ENCODE results near the gene MAPK8.
A peak's percentile ranks its signal among the peaks of the same experiment; 100 is the strongest.

MAPK8 gene

DNA sequence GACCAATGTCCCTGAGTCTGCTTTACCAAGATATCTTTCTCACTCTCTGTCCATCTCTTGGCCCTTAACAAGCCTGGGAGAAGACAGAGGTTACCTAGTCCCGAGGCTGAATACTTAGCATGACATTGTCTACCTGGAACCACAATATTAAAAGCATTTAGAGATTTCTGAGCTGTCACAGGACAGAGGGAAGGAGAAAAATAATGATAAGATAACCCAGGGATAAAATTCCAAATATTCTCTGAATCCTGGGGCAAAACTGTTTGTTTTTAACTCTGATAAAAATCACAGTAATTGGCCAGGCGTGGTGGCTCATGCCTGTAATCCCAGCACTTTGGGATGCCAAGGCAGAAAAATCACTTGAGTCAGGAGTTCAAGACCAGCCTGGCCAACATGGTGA, 12.0 kb upstream of the MAPK8 start:
- no peak for DNase-seq

DNA sequence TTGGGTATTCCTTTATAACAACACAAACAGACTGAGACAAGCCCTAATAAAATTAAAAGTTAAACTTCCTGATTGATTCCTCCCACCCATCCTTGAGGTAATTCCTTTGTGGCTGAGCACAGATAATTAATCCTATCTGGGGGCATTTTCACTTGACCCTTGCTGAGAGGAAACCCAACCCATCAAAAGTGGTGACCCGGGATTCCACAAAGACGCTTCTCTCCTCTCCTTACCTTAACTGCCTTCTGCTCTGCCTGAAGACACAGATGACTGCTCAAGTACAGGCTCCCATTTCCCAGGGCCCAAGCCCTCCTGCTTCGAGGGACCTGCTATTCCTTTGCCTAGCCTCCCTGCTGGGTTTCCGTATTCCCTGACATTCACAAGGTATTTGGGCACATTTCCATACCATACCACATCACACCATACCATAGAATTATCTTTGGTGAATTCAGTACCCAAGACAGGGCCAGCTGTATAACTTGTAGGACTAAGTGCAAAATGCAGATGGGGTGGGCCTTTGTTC, 9.8 kb upstream of the MAPK8 start:
- DNase-seq, result no peak

DNA sequence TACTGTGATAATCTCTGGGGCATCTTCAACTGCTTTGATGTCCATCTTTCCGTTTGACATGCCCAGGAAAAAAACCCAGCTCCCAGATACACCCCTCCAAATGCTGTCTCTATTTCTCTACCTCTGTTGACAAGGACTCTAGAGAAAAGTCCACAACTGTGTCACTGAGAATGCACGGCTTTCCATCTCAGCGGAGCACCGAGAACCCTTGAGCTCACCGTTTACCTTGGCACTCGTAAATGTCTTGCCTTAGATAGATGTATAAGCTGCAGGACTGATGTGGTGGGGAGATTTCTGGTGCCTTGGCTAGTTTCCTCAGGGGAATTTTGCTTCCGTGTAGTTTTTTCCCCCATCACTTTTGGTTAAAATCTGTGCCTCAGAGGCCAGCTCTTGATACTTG, 7.4 kb upstream of the MAPK8 start:
- no peak for DNase-seq

DNA sequence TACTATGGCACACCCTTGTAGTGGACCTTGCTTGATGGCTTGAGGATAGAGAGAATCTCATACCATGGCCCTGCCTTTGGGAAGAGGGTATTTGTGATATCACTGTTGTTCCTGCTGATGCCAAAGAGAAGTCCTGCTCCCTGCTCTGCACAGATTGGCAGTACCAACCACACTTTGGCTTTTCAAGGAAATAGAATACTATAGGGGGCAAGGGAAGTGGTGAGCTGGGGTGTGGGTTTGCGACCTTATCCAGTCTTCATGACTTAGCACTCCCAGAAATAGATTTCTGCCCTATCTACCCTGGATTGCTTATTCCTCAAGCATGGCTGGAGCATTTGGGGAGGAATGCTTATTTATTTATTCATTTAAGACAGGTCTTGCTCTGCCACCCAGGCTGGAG, 6.8 kb upstream of the MAPK8 start:
- DNase-seq, result no peak

DNA sequence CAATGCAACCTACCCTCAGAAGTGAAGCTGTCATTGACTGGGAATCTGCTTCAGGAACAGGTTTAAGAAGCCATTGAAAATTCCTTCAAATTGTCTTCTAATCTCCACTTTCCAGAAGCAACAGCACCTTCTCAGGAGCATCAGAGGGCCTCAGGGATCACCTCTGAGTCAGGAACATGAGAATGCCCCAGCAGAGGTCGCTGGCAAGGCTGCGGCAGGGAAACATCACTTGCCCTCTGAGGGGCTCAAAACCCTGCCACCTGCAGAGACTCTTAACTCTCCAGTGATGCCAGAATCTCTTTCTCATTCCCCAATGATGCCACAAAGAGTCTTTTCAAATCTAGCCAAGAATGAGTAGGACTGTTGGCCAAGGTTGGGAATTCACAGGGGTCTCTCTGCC, 5.9 kb upstream of the MAPK8 start:
- DNase-seq, result no peak

DNA sequence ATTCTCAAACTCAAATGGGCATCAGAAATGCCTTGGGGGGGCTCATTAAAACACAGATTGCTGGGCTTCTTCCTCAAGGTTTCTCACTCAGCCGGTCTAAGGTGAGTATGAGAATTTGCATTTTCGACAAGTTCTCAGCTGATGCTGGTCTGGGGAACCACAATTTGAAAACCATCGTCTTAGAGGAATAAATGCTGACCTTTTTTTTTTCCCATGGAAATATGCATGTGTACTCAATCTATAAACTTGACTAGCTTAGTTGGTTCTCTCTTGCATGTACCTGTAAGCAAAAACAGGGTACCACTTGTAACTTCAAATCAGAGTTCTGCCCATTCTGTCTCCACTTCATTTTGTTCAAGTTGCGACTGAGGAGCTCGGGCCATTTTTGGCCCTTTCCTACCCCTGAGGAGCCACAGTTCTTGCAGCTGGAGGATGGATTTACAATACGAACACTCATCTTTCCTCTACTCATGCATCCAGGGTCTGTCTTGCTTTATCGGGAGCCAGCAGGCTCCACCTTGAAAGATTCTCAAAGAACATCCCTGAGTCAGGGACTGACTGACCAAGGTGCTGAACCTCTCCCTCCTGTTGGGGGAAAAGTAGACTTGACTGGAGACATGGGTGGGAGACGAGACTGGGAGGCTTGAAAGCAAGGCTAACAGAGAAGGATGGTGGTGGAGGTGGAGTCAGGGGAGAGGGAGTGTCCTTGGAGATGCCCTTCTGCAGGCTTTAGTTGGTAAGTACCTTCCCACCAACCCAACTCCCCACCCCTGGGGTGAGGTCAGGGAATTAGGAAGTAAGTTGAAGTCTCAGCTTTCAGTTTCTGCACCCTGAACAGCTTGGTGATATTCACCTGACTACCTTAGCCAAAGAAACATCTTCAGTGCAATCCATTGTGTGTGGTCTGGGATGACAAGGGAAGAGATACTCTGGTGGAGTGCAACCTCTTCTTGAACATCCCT, 3.7 kb upstream of the MAPK8 start:
- DNase-seq, result no peak

DNA sequence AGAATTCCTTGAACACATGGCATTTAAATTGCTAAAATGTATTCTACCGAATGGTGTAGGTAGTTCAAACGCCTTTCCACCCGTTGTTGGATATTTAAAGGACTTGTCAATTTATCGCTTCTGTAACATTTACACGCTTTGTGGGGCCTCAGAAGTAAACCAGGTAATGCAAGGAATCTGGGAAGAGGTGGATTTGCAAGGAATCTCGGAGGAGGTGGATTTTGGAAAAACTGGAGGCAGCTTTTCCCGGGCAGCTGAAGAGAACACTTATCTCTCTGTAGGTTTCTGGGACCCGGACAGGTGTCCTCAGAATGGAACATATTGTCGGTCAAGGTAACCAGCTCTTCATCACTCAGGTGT, 592 bp upstream of the MAPK8 start:
- no peak for DNase-seq

DNA sequence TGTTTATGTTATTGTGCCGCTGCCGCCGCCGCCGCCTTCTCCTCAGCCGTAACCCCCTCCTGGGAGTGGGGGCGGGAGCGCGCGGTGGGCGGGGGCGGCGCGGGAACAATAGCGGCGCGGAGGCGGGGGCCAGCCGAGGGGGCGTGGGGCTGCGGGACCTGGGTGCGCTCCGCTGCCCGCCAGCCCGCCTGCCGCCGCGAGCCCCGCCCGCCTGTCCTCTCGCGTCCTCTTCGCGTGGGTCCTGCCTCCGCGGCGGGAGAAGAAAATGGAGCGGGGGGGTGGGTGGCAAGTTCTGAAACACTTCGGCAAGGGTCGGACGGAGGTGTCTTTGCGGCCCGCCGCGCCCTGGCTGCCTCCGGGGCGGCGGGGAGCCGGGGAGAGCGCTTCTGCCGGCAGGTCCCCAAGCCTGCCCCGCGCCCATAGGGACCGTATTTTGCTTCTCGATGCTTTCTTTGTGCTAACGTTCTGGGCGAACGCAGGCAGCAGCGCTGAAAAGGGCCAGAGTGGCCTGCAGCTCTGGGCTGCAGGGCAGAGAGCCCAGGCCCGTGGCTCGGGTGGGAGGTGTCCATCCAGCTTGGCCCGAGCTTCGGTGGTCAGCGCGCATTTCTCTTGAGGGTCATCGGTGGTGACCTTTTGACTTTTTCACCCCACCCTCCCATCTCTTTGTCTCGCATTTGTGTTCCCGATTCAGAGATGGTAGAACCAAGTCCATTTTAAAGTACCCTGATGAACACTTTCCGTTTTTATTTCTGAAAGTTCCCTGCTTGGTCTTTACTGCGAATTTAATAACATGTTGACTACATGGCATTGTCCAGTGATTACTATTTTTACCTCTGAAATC, 613 bp downstream of the MAPK8 start:
- peak; percentile 64 for DNase-seq

DNA sequence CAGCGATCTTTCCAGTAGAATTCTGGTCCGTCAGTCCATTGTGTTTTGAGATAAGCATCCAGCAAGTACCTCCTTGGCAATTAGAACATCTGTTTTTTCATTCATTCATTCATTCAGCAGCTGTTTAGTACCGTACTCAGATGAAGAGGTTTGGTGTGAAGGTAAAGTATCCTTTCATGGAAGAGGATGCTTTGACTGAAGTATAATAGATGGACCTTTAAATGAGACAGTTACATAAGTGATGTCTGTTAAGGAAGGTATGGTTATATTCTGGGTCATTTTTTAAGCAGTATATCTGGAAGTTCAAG, 1.2 kb downstream of the MAPK8 start:
- DNase-seq, result no peak

DNA sequence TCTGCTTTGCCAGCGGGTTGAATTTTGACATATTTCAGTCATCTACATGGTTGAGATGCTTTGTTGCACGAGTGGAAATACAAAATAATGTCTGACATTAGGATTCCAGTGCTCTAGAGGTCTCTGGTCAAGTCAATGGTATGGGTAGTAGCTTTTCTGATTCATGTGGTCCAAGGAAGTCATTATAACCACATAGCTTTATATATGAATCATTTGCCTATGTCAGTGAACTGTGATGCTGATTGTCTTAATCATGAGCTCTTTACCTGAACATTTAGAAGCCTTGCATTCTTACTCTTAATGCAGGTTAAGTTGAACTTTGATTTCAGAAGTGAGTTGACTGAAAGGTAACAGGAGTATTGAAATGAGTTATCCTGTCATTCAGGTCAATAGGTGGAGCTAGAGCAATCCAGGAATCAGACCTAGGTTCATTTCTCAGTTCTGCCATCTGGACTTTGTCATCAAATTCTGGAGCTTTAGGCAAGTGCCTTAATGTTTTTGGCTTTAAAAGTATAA, 3.3 kb downstream of the MAPK8 start:
- DNase-seq, result no peak

DNA sequence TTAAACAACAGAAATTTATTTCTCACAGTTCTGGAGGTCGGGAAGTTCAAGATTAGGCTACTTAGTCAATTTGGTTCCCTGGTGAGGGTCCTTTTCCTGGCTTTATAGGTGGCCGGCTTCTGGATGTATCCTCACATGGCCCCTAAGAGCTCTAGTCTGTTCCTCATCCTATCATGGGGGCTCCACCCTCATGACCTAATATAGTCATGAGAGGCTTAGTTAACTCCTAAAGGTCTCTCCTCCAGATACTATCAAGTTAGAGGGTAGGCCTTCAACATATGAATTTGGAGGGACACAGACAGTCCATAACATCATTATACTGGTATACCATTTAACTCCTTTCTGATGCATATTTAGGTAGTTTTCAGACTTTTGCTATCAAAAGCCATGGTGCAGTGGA, 7.6 kb downstream of the MAPK8 start:
- DNase-seq, result no peak

DNA sequence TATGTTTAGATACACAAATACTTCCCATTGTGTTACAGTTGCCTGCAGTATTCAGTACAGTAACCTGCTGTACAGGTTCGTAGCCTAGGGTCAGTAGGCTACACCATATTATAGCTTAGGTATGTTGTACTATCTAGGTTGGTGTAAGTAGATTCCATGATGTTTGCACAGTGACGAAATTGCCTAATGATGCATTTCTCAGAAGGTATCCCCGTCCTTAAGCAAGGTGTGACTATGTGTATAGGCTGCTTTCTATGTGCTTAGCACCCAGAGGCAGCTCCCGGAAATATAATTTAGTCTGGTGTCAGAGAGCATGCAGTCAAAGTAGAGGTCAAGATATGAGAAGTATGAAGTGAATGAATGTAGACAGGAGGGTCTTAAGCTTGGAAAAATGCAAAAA, 9.8 kb downstream of the MAPK8 start:
- DNase-seq, result no peak

DNA sequence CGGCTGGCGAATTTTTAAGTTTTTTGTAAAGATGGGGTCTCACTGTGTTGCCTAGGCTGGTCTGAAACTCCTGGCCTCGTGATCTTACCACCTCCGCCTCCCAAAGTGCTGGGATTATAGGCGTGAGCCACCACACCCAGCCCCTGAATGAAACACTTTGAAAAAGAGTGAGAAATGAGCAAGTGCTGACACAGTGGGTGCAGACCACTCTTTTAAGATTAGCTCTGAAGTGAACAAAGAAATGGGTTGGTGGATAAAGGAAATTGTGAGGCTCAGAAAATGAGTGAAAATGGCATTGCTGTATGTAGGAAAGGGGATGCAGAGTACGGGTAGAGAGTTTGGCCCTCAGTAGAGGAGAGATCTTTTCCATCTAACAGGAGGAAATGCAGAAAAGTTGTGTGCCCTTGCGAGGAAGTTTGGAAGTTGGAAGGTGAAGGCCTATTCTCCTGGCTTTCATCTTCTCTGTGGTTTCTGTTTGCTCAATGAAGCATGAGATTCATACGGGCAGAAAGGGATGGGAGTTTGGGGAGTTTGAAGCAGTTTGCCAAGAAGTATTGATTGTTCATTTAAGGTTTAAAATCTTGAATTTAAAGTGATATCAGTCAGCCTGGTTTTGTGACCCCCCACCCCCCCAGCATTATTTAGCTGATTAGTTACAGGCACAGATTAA, 11.0 kb downstream of the MAPK8 start:
- no peak for DNase-seq

DNA sequence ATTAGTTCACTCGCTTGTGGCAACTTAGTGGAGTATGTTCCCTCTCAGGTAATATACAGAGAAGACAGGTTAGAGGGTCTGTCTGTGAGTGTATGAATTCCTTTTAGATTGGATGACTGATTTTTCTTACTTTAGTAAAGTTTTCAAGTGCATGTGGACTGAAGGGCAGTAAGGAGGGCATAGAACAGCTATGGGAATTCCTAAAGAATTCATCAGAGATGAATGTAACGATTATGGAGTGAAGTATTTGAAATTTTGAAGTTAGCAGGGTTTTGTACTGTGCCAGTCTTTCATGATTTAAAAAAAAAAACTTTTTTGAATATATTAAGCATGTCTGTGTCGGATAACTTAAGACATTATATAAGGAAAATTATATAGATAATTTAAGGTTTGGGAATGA, 15.5 kb downstream of the MAPK8 start:
- DNase-seq, result no peak

DNA sequence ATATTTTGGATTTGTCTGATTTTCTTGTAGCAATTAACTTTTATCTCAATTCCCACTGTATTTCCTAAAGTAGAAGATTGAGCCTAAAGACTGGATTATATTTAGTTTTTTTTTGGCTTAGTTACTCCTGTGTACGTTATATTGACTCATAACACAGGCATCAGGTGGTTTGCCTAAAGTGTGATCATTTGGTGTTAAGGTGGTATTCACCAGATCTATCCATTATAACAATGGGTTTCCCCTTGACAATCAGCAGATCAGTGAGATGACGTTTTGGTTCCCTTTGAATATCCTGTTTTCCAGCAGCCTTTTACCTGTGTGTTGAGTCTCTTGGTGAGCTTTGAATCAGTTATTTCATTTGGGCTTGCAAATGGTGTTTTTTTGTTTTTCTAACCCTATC, 18.1 kb downstream of the MAPK8 start:
- DNase-seq, result no peak

DNA sequence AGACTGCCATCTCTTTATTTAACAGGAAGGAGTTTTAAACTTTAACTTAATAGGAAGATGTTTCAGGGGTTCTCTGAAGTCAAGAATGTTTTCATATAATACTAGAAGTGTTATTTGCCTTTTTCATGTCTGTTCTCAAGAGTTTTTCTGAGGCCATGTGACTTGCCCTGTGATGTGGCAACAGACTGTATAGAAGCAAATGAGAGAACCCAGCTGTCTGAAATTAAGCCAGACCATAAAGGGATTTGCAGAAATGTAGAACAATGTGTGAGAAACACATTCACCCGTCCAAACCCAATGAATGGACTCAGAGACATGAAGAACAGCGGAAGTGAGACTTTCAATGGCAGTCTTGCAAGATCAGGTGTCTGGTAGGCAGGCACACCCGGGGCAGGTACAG, 23.8 kb downstream of the MAPK8 start:
- no peak for DNase-seq

DNA sequence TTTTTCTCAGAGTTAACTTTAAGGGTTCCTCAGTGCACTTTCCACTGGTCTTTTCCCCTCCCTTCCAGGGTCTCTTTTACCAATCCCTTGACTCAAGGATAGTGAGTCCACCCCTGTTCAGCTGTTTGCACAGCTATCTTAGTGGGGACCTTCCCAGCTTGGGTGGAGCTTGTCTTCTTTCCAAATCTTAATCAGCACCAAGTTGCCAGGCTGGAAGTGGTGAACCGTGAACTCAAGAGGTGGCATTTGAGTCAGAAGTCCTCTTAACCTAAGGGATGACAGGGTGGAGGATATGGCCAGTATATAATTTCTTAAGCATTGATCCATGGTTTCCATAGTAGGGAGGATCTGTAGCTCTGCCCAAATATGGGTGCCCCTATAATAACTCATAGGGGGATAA, 25.0 kb downstream of the MAPK8 start:
- DNase-seq, result no peak

DNA sequence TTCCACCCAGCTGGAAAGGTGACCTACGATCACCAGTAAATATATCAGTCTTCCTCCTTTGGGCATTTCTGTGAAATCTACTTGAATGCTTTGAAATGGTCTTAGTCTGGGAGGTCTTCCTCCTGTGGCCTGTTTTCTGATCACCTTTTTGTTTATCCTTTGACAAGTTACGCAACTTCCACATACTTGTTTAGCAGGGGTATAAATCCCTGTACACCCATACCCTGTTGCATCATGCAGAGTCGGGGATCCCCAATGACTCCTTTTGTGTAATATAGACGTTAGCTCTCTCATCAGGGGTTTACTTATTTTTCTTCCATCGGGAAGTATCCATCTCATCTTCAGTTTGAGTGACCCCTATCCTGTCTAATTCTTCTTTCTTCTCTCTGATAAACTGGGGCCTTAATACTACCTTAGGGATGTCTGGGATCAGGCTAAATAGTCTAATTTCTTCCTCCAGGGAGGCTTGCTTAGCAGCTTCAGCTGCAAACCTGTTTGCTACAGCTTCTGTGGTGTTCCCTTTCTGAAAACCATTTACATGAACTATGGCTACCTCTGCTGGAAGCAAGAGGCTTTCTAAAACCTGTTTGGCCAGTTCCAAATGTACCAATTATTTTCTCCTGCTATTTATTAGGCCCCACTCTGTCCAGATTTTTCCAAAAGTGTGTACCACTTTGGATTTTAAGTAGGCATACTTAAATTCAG, 25.8 kb downstream of the MAPK8 start:
- no peak for DNase-seq

DNA sequence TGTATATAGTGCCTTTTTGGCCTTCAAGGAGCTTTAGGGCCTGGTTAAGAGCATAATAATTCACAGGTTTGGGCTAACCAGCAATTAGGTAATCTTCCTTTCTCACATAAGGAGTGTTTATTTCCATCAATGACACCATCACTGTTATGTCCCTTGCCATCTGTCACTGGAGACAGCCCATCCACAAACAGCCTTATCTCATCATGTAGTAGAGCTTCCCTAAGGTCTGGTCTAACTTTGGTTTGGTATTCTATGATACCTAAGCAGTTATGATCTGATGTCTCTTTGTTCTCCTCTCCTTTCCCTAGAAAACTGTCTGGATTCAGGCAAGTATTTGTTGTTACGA, 26.4 kb downstream of the MAPK8 start:
- no peak for DNase-seq

DNA sequence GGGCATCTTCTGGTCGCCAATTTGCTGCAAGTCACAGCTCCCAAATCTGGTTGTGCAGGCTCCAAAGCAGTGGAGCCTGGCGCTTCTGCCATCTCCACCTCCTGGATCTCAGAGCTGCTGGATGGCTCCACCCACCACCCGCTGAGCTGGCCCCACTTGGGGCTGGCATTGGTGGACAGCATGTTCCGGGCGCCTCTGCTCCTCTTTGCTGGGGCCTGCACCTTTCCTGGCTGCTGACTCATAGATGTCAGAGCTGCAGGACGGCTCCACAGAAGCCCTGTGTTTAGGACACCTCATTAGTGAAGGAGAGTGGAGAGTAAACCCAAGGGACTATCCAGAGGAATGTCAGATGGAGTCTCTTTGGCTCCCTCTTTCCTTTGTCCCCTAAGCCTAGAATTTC, 27.4 kb downstream of the MAPK8 start:
- DNase-seq, result no peak

DNA sequence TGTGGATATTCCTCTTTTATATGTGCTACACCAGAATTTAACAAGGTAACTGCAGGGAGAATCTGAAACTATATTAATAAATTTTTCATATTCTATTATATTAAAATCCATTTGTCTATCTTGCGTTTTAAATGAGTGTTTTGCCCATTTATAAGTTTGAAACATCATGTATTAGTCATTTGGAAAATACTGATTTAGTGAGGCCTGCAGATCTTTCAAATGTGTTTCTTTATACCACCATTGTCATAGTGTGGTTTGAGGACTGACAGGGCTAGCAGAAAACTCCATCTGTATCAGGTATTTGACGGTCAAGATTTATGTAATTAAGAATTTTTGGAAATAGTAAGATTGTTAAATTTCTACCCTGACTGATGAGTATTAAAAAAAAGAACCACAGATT, 29.3 kb downstream of the MAPK8 start:
- DNase-seq, result no peak

DNA sequence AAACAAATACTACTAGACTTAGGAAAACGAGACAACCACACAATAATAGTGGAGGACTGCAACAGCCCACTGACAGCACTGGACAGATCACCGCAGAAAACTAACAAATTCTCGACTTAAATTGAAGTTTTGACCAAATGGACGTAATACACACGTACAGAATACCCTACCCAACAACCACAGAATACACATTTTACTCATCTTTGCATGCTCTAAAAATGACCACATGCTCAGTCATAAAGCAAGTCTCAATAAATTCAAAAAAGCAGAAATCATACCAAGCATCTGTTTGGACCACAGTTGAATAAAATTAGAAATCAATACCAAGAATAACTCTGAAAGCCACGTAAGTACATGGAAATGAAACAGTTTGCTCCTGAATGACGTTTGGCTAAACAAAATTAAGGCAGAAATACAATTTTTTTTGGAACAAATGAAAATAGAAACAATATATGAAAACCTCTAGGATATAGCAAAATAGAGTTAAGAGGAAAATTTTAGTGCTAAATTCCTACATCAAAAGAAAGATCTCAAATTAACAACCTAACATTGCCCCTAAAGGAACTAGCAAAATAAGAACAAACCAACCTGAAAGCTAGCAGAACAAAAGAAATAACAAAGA, 30.6 kb downstream of the MAPK8 start:
- DNase-seq, result no peak
